OCI-LY3 (cell line): Measurements from ENCODE around the gene FAM180B.

Source experiments
- H2AFZ ChIP-seq: fragments of 200-600, 300-600 bp; shearing (Covaris generic); 2 replicates; pipeline ENCODE4 v1.6.0; 2014; ENCODE audit warnings: antibody characterized with exemption, low read depth, low read length
- H3K27ac ChIP-seq: fragments of 200-600, 300-600 bp; sonication (generic); 2 replicates; pipeline ENCODE4 v1.5.1; 2014; ENCODE audit warnings: mild to moderate bottlenecking, low read length, moderate library complexity, mixed read lengths
- H3K27me3 ChIP-seq: fragments of 200-600, 300-600 bp; sonication (generic); 2 replicates; pipeline ENCODE4 v1.6.1; 2014; ENCODE audit warnings: low read depth, low read length, mixed read lengths
- H3K36me3 ChIP-seq: fragments of 200-600, 300-600 bp; sonication (generic); replicated peaks from 2 replicates; pipeline ENCODE3; 2014; ENCODE audit warnings: low read depth, low read length, mixed read lengths
- H3K4me1 ChIP-seq: fragments of 300-600, 200-600 bp; sonication (generic); 2 replicates; pipeline ENCODE4 v1.6.1; 2014; ENCODE audit warnings: low read length, mixed read lengths
- H3K4me2 ChIP-seq: fragments of 200-600, 300-600 bp; sonication (generic); 2 replicates; pipeline ENCODE4 v1.6.1; 2014; ENCODE audit warnings: low read length, mixed read lengths
- H3K4me3 ChIP-seq: fragments of 300-600, 200-600 bp; sonication (generic); 2 replicates; pipeline ENCODE4 v1.5.1; 2014; ENCODE audit warnings: antibody characterized with exemption, mild to moderate bottlenecking, low read length, moderate library complexity
- H3K79me2 ChIP-seq: fragments of 300-600, 200-600 bp; shearing (Covaris generic); 2 replicates; pipeline ENCODE4 v1.6.1; 2014; ENCODE audit warnings: mild to moderate bottlenecking, low read length, mixed read lengths
- H3K9ac ChIP-seq: fragments of 300-600, 200-600 bp; shearing (Covaris generic); 2 replicates; pipeline ENCODE4 v1.6.0; 2014; ENCODE audit warnings: mild to moderate bottlenecking, low read length, moderate library complexity
- H3K9me3 ChIP-seq: fragments of 200-600, 300-600 bp; shearing (Covaris generic); 2 replicates; pipeline ENCODE4 v1.6.1; 2014; ENCODE audit warnings: low read length, mixed read lengths; ENCODE audit not compliant: insufficient read depth
- H4K20me1 ChIP-seq: fragments of 200-600, 300-600 bp; sonication (generic); 2 replicates; pipeline ENCODE4 v1.6.1; 2016; ENCODE audit warnings: low read length, mixed read lengths; ENCODE audit not compliant: insufficient read depth
- CTCF ChIP-seq: fragments of 200-600, 300-600 bp; sonication (generic); IDR thresholded peaks from 2 replicates; pipeline ENCODE4 v1.5.1; 2014; ENCODE audit warnings: antibody characterized with exemption, low read length, low read depth
- EZH2phosphoT487 ChIP-seq: fragments of 200-600 bp; shearing (Covaris generic); IDR thresholded peaks from 2 replicates; pipeline ENCODE4 v1.6.1; 2018; ENCODE audit warnings: antibody characterized with exemption, mixed run types, low read depth

Gene FAM180B

GRCh38 chr11:47593492-47593933, 7.0 kb downstream of the FAM180B start:
- Histone ChIP-seq H3K9ac (no peak overlapping the region), H3K36me3 (no peaks in the 10 kb centered on the region), H3K27ac (no peak overlapping the region), H3K4me3 (no peak overlapping the region), H3K27me3 (no peaks in the 10 kb centered on the region), H3K9me3 (no peaks in the 10 kb centered on the region), H2AFZ (no peak overlapping the region), H4K20me1 (no peaks in the 10 kb centered on the region), H3K79me2 (no peaks in the 10 kb centered on the region), H3K4me2 (no peak overlapping the region), H3K4me1 (no peaks in the 10 kb centered on the region)
- TF ChIP-seq EZH2phosphoT487, result no peak
- TF ChIP-seq CTCF, result no peak

GRCh38 chr11:47593934-47594855, 7.7 kb downstream of the FAM180B start, which contains the start of gene C1QTNF4:
Gene C1QTNF4 (minus strand): TSS chr11:47594411. CDS start chr11:47590810, 3,601 bp downstream.
- H3K79me2 ChIP-seq, result no peaks in the 10 kb centered on the region
- no peaks in the 10 kb centered on the region for H3K9me3 ChIP-seq
- no peaks in the 10 kb centered on the region for H3K36me3 ChIP-seq
- H3K9ac ChIP-seq, result no peak within 1 kb of the TSS
- no peak within 1 kb of the TSS for H3K4me3 ChIP-seq
- no peaks in the 10 kb centered on the region for H3K4me1 ChIP-seq
- no peak within 1 kb of the TSS for H2AFZ ChIP-seq
- H3K27me3 ChIP-seq, result no peaks in the 10 kb centered on the region
- H3K4me2 ChIP-seq, result no peak within 1 kb of the TSS
- no peak for TF ChIP-seq CTCF
- TF ChIP-seq EZH2phosphoT487, result no peak
- H4K20me1 ChIP-seq, result no peaks in the 10 kb centered on the region
- no peak within 1 kb of the TSS for H3K27ac ChIP-seq

GRCh38 chr11:47595029-47595428, 8.6 kb downstream of the FAM180B start:
- no peak overlapping the region for H3K4me2 ChIP-seq
- H3K27ac ChIP-seq, result no peak overlapping the region
- TF ChIP-seq CTCF, result no peak
- no peaks in the 10 kb centered on the region for H3K27me3 ChIP-seq
- no peak overlapping the region for H3K9ac ChIP-seq
- H4K20me1 ChIP-seq, result no peaks in the 10 kb centered on the region
- H3K9me3 ChIP-seq, result no peaks in the 10 kb centered on the region
- no peaks in the 10 kb centered on the region for H3K4me1 ChIP-seq
- no peak overlapping the region for H2AFZ ChIP-seq
- H3K79me2 ChIP-seq, result no peaks in the 10 kb centered on the region
- H3K4me3 ChIP-seq, result no peak overlapping the region
- H3K36me3 ChIP-seq, result no peaks in the 10 kb centered on the region

- Histone ChIP-seq H3K4me3 (no peak overlapping the region), H3K9me3 (no peaks in the 10 kb centered on the region), H3K27me3 (no peaks in the 10 kb centered on the region), H4K20me1 (no peaks in the 10 kb centered on the region), H2AFZ (no peak overlapping the region), H3K79me2 (no peaks in the 10 kb centered on the region), H3K36me3 (no peaks in the 10 kb centered on the region), H3K9ac (no peak overlapping the region), H3K4me2 (no peak overlapping the region), H3K27ac (no peak overlapping the region), H3K4me1 (no peaks in the 10 kb centered on the region)
- TF ChIP-seq CTCF, result no peak
These were observed 9.5 kb downstream of the FAM180B start for GRCh38 chr11:47595967-47596366.
